ENCODE results near the gene CSF3.
"Not testable (repeated sequence)": the region's sequence is repeated elsewhere in the genome, so short reads cannot be mapped to it uniquely, and the experiment has no call there.

DNA sequence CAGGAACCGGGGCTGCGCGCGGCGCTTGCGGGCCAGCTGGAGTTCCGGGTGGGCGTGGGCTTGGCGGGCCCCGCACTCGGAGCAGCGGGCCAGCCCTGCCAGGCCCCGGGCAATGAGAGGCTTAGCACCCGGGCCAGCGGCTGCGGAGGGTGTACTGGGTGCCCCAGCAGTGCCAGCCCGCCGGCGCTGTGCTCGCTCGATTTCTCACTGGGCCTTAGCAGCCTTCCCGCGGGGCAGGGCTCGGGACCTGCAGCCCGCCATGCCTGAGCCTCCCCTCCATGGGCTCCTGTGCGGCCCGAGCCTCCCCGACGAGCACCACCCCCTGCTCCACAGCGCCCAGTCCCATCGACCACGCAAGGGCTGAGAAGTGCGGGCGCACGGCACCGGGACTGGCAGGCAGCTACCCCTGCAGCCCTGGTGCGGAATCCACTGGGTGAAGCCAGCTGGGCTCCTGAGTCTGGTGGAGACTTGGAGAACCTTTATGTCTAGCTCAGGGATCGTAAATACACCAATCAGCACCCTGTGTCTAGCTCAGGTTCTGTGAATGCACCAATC is 4.2 kb upstream of the CSF3 start:
- TF ChIP-seq, protein P1, sequence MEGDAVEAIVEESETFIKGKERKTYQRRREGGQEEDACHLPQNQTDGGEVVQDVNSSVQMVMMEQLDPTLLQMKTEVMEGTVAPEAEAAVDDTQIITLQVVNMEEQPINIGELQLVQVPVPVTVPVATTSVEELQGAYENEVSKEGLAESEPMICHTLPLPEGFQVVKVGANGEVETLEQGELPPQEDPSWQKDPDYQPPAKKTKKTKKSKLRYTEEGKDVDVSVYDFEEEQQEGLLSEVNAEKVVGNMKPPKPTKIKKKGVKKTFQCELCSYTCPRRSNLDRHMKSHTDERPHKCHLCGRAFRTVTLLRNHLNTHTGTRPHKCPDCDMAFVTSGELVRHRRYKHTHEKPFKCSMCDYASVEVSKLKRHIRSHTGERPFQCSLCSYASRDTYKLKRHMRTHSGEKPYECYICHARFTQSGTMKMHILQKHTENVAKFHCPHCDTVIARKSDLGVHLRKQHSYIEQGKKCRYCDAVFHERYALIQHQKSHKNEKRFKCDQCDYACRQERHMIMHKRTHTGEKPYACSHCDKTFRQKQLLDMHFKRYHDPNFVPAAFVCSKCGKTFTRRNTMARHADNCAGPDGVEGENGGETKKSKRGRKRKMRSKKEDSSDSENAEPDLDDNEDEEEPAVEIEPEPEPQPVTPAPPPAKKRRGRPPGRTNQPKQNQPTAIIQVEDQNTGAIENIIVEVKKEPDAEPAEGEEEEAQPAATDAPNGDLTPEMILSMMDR (IDR thresholded peaks at IDR 0.05; ENCODE audit: low read length) = not testable (repeated sequence)
- TF ChIP-seq EZH2 (IDR thresholded peaks at IDR 0.05; ENCODE audit: borderline replicate concordance, low read length) = not testable (repeated sequence)

All from OCI-LY1 (cell line).